Measurements from ENCODE around the gene LMTK2.
"Not testable (repeated sequence)": the region's sequence is repeated elsewhere in the genome, so short reads cannot be mapped to it uniquely, and the experiment has no call there.

Gene LMTK2

DNA sequence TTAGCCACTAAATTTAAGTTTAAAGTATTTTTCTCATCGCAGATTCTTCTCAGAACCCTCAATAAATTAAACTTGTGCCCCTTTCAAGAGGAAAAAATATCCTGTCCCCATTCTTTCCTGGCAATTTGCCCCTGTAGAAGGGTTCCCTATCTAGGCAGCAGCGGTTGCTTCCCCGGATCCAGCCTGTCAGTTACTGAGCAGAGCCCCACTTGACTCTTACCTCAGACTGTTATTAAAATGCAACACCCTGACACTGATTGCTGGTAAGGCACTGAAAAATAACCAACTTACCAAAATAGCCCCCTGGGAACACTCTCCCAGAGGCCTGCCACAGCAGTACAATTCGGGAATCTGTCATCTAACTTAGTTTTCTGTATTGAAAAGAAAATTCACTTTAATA lies 13.9 kb downstream of the LMTK2 start:
- H3K4me3 ChIP-seq (ENCODE audit: low read depth, low read length) = no peak overlapping the region
- TF ChIP-seq, protein P1, sequence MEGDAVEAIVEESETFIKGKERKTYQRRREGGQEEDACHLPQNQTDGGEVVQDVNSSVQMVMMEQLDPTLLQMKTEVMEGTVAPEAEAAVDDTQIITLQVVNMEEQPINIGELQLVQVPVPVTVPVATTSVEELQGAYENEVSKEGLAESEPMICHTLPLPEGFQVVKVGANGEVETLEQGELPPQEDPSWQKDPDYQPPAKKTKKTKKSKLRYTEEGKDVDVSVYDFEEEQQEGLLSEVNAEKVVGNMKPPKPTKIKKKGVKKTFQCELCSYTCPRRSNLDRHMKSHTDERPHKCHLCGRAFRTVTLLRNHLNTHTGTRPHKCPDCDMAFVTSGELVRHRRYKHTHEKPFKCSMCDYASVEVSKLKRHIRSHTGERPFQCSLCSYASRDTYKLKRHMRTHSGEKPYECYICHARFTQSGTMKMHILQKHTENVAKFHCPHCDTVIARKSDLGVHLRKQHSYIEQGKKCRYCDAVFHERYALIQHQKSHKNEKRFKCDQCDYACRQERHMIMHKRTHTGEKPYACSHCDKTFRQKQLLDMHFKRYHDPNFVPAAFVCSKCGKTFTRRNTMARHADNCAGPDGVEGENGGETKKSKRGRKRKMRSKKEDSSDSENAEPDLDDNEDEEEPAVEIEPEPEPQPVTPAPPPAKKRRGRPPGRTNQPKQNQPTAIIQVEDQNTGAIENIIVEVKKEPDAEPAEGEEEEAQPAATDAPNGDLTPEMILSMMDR (IDR thresholded peaks at IDR 0.05; ENCODE audit: low read depth, low read length) = no peak
- DNase-seq = no peak
- H3K36me3 ChIP-seq = no peaks in the 10 kb centered on the region
- H3K27me3 ChIP-seq = no peaks in the 10 kb centered on the region
- H3K4me1 ChIP-seq = no peaks in the 10 kb centered on the region
- H3K9me3 ChIP-seq = no peaks in the 10 kb centered on the region

DNA sequence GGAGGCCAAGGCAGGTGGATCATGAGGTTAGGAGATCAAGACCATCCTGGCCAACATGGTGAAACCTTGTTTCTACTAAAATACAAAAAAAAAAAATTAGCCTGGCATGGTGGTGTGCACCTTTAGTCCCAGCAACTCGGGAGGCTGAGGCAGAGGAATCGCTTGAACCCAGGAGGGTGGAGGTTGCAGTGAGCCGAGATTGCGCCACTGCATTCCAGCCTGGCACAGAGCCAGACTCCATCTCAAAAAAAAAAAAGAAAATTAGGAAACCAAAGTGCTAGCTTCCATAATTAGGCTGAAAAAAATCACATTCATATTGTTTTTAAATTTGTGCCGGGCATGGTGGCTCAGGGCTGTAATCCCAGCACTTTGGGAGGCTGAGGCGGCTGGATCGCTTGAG lies 14.7 kb downstream of the LMTK2 start:
- H3K9me3 ChIP-seq; H3K4me3 ChIP-seq (ENCODE audit: low read depth, low read length); H3K27me3 ChIP-seq; H3K36me3 ChIP-seq; H3K4me1 ChIP-seq; DNase-seq: not testable (repeated sequence)

DNA sequence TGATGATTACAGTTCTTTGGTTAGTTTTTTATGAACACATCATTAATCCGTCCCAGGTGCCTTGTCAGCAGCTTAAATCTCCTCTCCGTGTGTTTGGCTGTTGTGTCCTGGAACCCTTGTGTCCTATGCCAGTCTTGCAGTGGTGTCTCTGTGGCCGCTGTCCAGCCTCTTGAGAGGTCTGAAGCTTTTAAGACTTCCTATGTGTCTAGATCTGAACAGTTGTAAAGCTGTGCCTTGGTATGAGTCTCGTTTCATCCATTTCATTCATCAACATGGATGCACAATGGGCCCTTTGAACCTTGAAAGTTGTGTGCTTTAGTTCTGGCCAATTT lies 16.7 kb downstream of the LMTK2 start:
- DNase-seq = no peak
- Histone ChIP-seq H3K27me3 (no peaks in the 10 kb centered on the region), H3K36me3 (no peaks in the 10 kb centered on the region), H3K9me3 (no peaks in the 10 kb centered on the region), H3K4me3 (ENCODE audit: low read depth, low read length) (no peak overlapping the region), H3K4me1 (no peaks in the 10 kb centered on the region)
- TF ChIP-seq, protein P1 (IDR thresholded peaks at IDR 0.05; ENCODE audit: low read depth, low read length) = no peak

DNA sequence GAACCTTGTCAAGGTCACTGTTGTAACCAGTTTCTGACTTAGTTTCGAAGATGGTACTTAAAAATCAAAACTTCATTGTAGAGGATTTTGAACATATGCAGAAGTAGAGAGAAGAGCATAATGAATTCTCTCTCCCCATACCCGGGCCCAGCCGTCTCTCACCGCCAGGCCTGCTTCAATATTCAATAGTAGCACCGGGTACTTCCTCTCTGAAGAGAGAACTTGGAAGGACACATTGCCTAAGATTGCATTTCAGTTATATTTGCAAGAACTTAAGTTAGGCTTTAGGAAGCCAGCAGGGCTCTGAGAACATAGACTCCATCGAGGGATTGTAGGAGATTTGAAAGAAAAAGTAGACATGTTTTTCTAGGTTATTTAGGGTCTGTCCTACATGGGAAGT lies 19.1 kb downstream of the LMTK2 start:
- TF ChIP-seq, protein P1 (IDR thresholded peaks at IDR 0.05; ENCODE audit: low read depth, low read length) = no peak
- Histone ChIP-seq H3K36me3 (no peaks in the 10 kb centered on the region), H3K27me3 (no peaks in the 10 kb centered on the region), H3K4me1 (peaks cover 4% of the 10 kb centered on the region), H3K9me3 (no peaks in the 10 kb centered on the region), H3K4me3 (ENCODE audit: low read depth, low read length) (no peak overlapping the region)
- DNase-seq = no peak

DNA sequence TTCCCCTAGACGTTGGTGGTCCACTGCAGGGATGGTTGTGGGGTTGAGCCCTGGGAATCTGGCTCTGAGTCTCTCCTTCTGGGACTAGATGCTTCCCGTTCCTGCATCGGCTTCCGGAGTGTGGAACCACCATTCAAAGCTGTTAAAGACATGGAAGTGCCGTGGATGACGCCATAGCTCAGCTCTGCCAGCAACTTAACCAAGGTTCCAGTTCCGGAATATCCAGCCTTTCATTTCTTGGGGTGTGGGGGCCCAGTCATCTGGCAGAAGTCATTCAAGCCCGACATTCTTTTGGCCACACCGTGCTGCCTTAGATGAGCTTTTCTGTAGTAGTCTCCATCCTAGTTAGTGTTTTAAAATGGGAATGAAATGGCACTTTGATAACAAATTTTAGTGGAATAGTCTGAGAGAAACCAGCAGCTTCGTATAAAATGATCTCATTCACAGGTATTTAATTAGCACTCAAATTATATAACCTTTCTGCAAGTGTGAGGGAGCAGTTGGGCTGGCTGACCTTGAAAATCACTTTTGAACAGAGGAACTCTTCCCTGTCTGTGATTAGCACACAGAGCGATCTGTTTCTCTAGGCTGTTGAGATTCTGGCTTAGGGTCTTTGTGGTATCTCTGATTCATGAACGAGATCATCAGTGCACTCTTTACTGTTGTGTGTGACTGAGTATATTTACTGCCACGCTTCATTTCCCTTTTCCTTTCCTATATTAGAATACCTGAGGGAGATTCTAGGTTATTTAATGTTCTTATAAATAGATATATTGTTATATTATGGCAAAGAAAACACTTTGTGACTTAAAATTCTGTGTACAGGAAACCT lies 19.9 kb downstream of the LMTK2 start:
- Histone ChIP-seq H3K27me3 (no peaks in the 10 kb centered on the region), H3K4me3 (ENCODE audit: low read depth, low read length) (no peak overlapping the region), H3K36me3 (no peaks in the 10 kb centered on the region), H3K9me3 (no peaks in the 10 kb centered on the region), H3K4me1 (peaks cover 12% of the 10 kb centered on the region)
- TF ChIP-seq, protein P1 (IDR thresholded peaks at IDR 0.05; ENCODE audit: low read depth, low read length) = no peak
- no peak for DNase-seq

DNA sequence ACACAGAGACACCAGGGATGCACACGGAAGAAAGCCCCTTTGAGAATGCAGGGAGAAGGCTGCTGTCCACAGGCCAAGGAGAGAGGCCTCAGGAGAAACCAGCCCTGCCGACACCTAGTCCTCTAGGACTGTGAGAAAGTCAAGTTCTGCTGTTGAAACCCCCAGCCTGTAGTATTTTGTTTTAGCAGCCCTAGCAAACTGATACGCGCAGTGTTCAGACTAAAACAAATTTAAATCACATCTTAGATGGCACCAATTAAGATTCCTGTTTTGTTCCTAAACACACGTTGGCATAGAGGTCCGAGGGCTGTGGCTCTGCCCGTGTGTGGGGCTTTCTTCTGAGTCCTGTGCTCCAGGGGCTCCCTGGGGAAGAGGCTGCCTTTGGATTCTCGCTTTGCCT lies 21.7 kb downstream of the LMTK2 start:
- no peaks in the 10 kb centered on the region for H3K36me3 ChIP-seq
- H3K4me1 ChIP-seq = peaks cover 16% of the 10 kb centered on the region
- no peak for DNase-seq
- H3K27me3 ChIP-seq = no peaks in the 10 kb centered on the region
- H3K4me3 ChIP-seq (ENCODE audit: low read depth, low read length) = no peak overlapping the region
- TF ChIP-seq, protein P1 (IDR thresholded peaks at IDR 0.05; ENCODE audit: low read depth, low read length) = no peak
- H3K9me3 ChIP-seq = no peaks in the 10 kb centered on the region
